Neuronal stem cell (in vitro differentiated cells): Measurements from ENCODE around the gene HSD17B2.
A peak's percentile ranks its signal among the peaks of the same experiment; 100 is the strongest.

ENCODE experiments used
- DNase-seq: peaks from one replicate; pipeline ENCODE4 v3.0.0-alpha.2; 2013; ENCODE audit warnings: low spot score
- H2AFZ ChIP-seq: one replicate; pipeline ENCODE4 v1.6.1; 2013; ENCODE audit warnings: mild to moderate bottlenecking, low read length, inconsistent platforms
- H2AK5ac ChIP-seq: 2 replicates; pipeline ENCODE4 v1.6.1; 2013; ENCODE audit warnings: low read depth, mild to moderate bottlenecking, inconsistent platforms, low read length, moderate library complexity, mixed read lengths
- H2BK120ac ChIP-seq: 2 replicates; pipeline ENCODE4 v1.6.1; 2013; ENCODE audit warnings: low read depth, mild to moderate bottlenecking, inconsistent platforms, low read length, moderate library complexity, mixed read lengths
- H2BK12ac ChIP-seq: one replicate; pipeline ENCODE4 v1.6.1; 2013; ENCODE audit warnings: low read length, inconsistent platforms
- H2BK15ac ChIP-seq: 2 replicates; pipeline ENCODE4 v1.6.1; 2013; ENCODE audit warnings: mild to moderate bottlenecking, low read length, inconsistent platforms, mixed read lengths
- H2BK5ac ChIP-seq: one replicate; pipeline ENCODE4 v1.6.1; 2013; ENCODE audit warnings: inconsistent platforms, mild to moderate bottlenecking, low read length, moderate library complexity
- H3K14ac ChIP-seq: one replicate; pipeline ENCODE4 v1.6.1; 2013; ENCODE audit warnings: low read length, inconsistent platforms
- H3K18ac ChIP-seq: 2 replicates; pipeline ENCODE4 v1.6.1; 2013; ENCODE audit warnings: low read length, inconsistent platforms
- H3K23ac ChIP-seq: 2 replicates; pipeline ENCODE4 v1.6.1; 2013; ENCODE audit warnings: low read depth, mild to moderate bottlenecking, mixed read lengths, low read length, inconsistent platforms; ENCODE audit not compliant: poor library complexity
- H3K27ac ChIP-seq: replicated peaks from 3 replicates; pipeline ENCODE4 v1.5.1; 2013; ENCODE audit warnings: low read length, inconsistent platforms
- H3K27me3 ChIP-seq, 3 experiments: 2 replicates each; pipeline ENCODE4 v1.6.1; 2013; ENCODE audit warnings: low read length in 3 of 3, mild to moderate bottlenecking in 2 of 3, inconsistent platforms in 1 of 3, low read depth in 1 of 3, mixed read lengths in 1 of 3, moderate library complexity in 1 of 3; ENCODE audit not compliant: control insufficient read depth in 3 of 3, insufficient read depth in 3 of 3
- H3K36me3 ChIP-seq, 2 donors: replicated peaks in 1 of 2; 2 replicates each; pipeline ENCODE4 v1.6.1; 2013; ENCODE audit warnings: low read length in 2 of 2; ENCODE audit not compliant: control insufficient read depth in 2 of 2, insufficient read depth in 2 of 2
- H3K4ac ChIP-seq: 2 replicates; pipeline ENCODE4 v1.6.1; 2013; ENCODE audit warnings: inconsistent platforms, mild to moderate bottlenecking, low read length, moderate library complexity
- H3K4me1 ChIP-seq, 2 donors: 1 replicate in 1 of 2; 2 replicates in 1 of 2; pipeline ENCODE4 v1.6.1; 2013; ENCODE audit warnings: low read length in 2 of 2, low read depth in 1 of 2; ENCODE audit not compliant: control insufficient read depth in 2 of 2, insufficient read depth in 1 of 2
- H3K4me2 ChIP-seq: one replicate; pipeline ENCODE4 v1.6.1; 2013; ENCODE audit warnings: mild to moderate bottlenecking, low read length, inconsistent platforms; ENCODE audit not compliant: insufficient read depth, poor library complexity, severe bottlenecking
- H3K4me3 ChIP-seq, 2 donors: 2 replicates each; pipeline ENCODE4 v1.5.1; 2013; ENCODE audit warnings: low read length in 2 of 2, mild to moderate bottlenecking in 2 of 2, inconsistent platforms in 1 of 2, moderate library complexity in 1 of 2
- H3K79me1 ChIP-seq: one replicate; pipeline ENCODE4 v1.6.1; 2013; ENCODE audit warnings: low read depth, mild to moderate bottlenecking, inconsistent platforms, low read length, moderate library complexity
- H3K9ac ChIP-seq: one replicate; pipeline ENCODE4 v1.6.1; 2013; ENCODE audit warnings: mild to moderate bottlenecking, low read depth, low read length, inconsistent platforms; ENCODE audit not compliant: poor library complexity
- H3K9me3 ChIP-seq, 2 donors: replicated peaks in 1 of 2; 2 replicates each; pipeline versions ENCODE3 to v1.6.1; 2013; ENCODE audit warnings: low read length in 2 of 2, mild to moderate bottlenecking in 2 of 2, inconsistent platforms in 1 of 2, low read depth in 1 of 2, mixed read lengths in 1 of 2, moderate library complexity in 1 of 2; ENCODE audit not compliant: control insufficient read depth in 2 of 2, insufficient read depth in 1 of 2
- H4K8ac ChIP-seq: one replicate; pipeline ENCODE4 v1.6.1; 2013; ENCODE audit warnings: low read depth, mild to moderate bottlenecking, inconsistent platforms, low read length, moderate library complexity
- H4K91ac ChIP-seq: one replicate; pipeline ENCODE4 v1.6.1; 2013; ENCODE audit warnings: low read length, low read depth, mild to moderate bottlenecking, inconsistent platforms; ENCODE audit not compliant: poor library complexity
- WGBS, 2 donors: extraction: QIAGEN DNeasy Blood & Tissue Kit; methylation state at CpG; one replicate each; pipeline ENCODE4 v1.1.7; 2013; ENCODE audit warnings: missing lambda C conversion rate in 2 of 2, mixed read lengths in 1 of 2; ENCODE audit not compliant: insufficient read length in 2 of 2, insufficient replicate concordance in 1 of 2; ENCODE audit errors: extremely low coverage in 2 of 2; 5-methylcytosine and 5-hydroxymethylcytosine counted together

The HSD17B2 gene

GRCh38 chr16:82011199-82011641 lies 23.8 kb upstream of the HSD17B2 start, which contains the start of gene SDR42E1:
SDR42E1 (minus strand) TSS chr16:82011470; CDS start chr16:82000858, 10,612 bp downstream.
- H2BK15ac ChIP-seq = no peak within 1 kb of the TSS
- DNase-seq = no peak
- no peak within 1 kb of the TSS for H2BK120ac ChIP-seq
- H3K4me1 ChIP-seq = no peaks in the 10 kb centered on the region
- H3K23ac ChIP-seq = no peak within 1 kb of the TSS
- H3K9me3 ChIP-seq = peaks cover 7 to 11% of the 10 kb centered on the region in 2 donors
- no peak within 1 kb of the TSS for H2AK5ac ChIP-seq
- H3K4me3 ChIP-seq = peak within 1 kb of the TSS in 1 of 2 donors; percentile 69
- H3K36me3 ChIP-seq = no peaks in the 10 kb centered on the region
- H2BK5ac ChIP-seq = no peak within 1 kb of the TSS
- no peak within 1 kb of the TSS for H3K9ac ChIP-seq
- H3K18ac ChIP-seq = no peak within 1 kb of the TSS
- H3K79me1 ChIP-seq = no peaks in the 10 kb centered on the region
- no peak within 1 kb of the TSS for H3K4ac ChIP-seq
- H3K27me3 ChIP-seq = peaks cover 0 to 3% (median 0%) of the 10 kb centered on the region in 3 experiments
- no peak within 1 kb of the TSS for H2AFZ ChIP-seq
- H2BK12ac ChIP-seq = no peak within 1 kb of the TSS
- no peak within 1 kb of the TSS for H3K14ac ChIP-seq
- no CpG with 5 or more reads among the region's 32 CpGs for WGBS, 2 donors
- no peak within 1 kb of the TSS for H4K91ac ChIP-seq
- no peak within 1 kb of the TSS for H3K4me2 ChIP-seq
- H3K27ac ChIP-seq = no peak within 1 kb of the TSS
- H4K8ac ChIP-seq = no peak within 1 kb of the TSS

- peaks cover 6 to 7% of the 10 kb centered on the region in 2 donors for H3K9me3 ChIP-seq
- H3K14ac ChIP-seq = no peak overlapping the region
- no peak overlapping the region for H2BK15ac ChIP-seq
- no peak overlapping the region for H2BK12ac ChIP-seq
- WGBS, 2 donors = no CpG with 5 or more reads among the region's 2 CpGs
- no peak overlapping the region for H3K18ac ChIP-seq
- no peak overlapping the region for H4K91ac ChIP-seq
- no peaks in the 10 kb centered on the region for H3K79me1 ChIP-seq
- H3K4me1 ChIP-seq = no peaks in the 10 kb centered on the region
- no peak overlapping the region for H2AK5ac ChIP-seq
- no peak overlapping the region for H2BK5ac ChIP-seq
- H3K27me3 ChIP-seq = peaks cover 0 to 3% (median 0%) of the 10 kb centered on the region in 3 experiments
- H3K4ac ChIP-seq = no peak overlapping the region
- no peak overlapping the region for H2AFZ ChIP-seq
- no peak overlapping the region for H3K27ac ChIP-seq
- H3K36me3 ChIP-seq = no peaks in the 10 kb centered on the region
- DNase-seq = no peak
- no peak overlapping the region for H3K4me3 ChIP-seq
- H3K4me2 ChIP-seq = no peak overlapping the region
- H2BK120ac ChIP-seq = no peak overlapping the region
- no peak overlapping the region for H3K23ac ChIP-seq
- no peak overlapping the region for H3K9ac ChIP-seq
- H4K8ac ChIP-seq = no peak overlapping the region
Measured at GRCh38 chr16:82013139-82013538, 21.9 kb upstream of the HSD17B2 start.

- no CpG with 5 or more reads among the region's 7 CpGs for WGBS, 2 donors
- DNase-seq = no peak
Measured at GRCh38 chr16:82016263-82016662, 18.8 kb upstream of the HSD17B2 start.

GRCh38 chr16:82016964-82017363 lies 18.1 kb upstream of the HSD17B2 start:
- Histone ChIP-seq H4K91ac (no peak overlapping the region), H2BK5ac (no peak overlapping the region), H3K4me2 (no peak overlapping the region), H3K27ac (no peak overlapping the region), H3K9ac (no peak overlapping the region), H2AFZ (no peak overlapping the region), H3K36me3 (no peaks in the 10 kb centered on the region), H3K18ac (no peak overlapping the region), H2BK15ac (no peak overlapping the region), H3K27me3 (peaks cover 0 to 4% (median 0%) of the 10 kb centered on the region in 3 experiments), H2BK120ac (no peak overlapping the region), H3K4me3 (no peak overlapping the region), H3K9me3 (no peaks in the 10 kb centered on the region), H3K23ac (no peak overlapping the region), H2AK5ac (no peak overlapping the region), H2BK12ac (no peak overlapping the region), H3K79me1 (no peaks in the 10 kb centered on the region), H4K8ac (no peak overlapping the region), H3K14ac (no peak overlapping the region), H3K4me1 (no peaks in the 10 kb centered on the region), H3K4ac (no peak overlapping the region)
- no peak for DNase-seq
- WGBS, 2 donors = no CpG with 5 or more reads among the region's 2 CpGs

More at GRCh38 chr16:82016263-82016662, 18.8 kb upstream of the HSD17B2 start:
- no peak overlapping the region for H2BK15ac ChIP-seq
- no peak overlapping the region for H3K18ac ChIP-seq
- H4K91ac ChIP-seq = no peak overlapping the region
- no peak overlapping the region for H2BK12ac ChIP-seq
- H3K14ac ChIP-seq = no peak overlapping the region
- no peaks in the 10 kb centered on the region for H3K4me1 ChIP-seq
- peaks cover 0 to 4% of the 10 kb centered on the region in 2 donors for H3K9me3 ChIP-seq
- H4K8ac ChIP-seq = no peak overlapping the region
- H2BK120ac ChIP-seq = no peak overlapping the region
- no peak overlapping the region for H2AK5ac ChIP-seq
- no peak overlapping the region for H3K23ac ChIP-seq
- H3K27ac ChIP-seq = no peak overlapping the region
- H3K9ac ChIP-seq = no peak overlapping the region
- no peaks in the 10 kb centered on the region for H3K36me3 ChIP-seq
- no peak overlapping the region for H2AFZ ChIP-seq
- peaks cover 0 to 4% (median 0%) of the 10 kb centered on the region in 3 experiments for H3K27me3 ChIP-seq
- no peak overlapping the region for H2BK5ac ChIP-seq
- H3K4me3 ChIP-seq = no peak overlapping the region
- no peaks in the 10 kb centered on the region for H3K79me1 ChIP-seq
- H3K4me2 ChIP-seq = no peak overlapping the region
- H3K4ac ChIP-seq = no peak overlapping the region
